ENCODE data around the gene SPRED2.
A peak's percentile ranks its signal among the peaks of the same experiment; 100 is the strongest.
"Not testable (repeated sequence)": the region's sequence is repeated elsewhere in the genome, so short reads cannot be mapped to it uniquely, and the experiment has no call there.

The SPRED2 gene

GRCh38 chr2:65361623-65362022, 70.8 kb downstream of the SPRED2 start:
- DNase-seq, result no peak

- DNase-seq, result no peak
Observed at GRCh38 chr2:65360441-65360840, 72.0 kb downstream of the SPRED2 start.

GRCh38 chr2:65358678-65359400, 73.6 kb downstream of the SPRED2 start:
- no peak for DNase-seq

- no peak for DNase-seq
Observed at GRCh38 chr2:65357959-65358294, 74.5 kb downstream of the SPRED2 start.

GRCh38 chr2:65357095-65357958, 75.1 kb downstream of the SPRED2 start:
- no peak for DNase-seq

- DNase-seq, result no peak
Observed at GRCh38 chr2:65355186-65355831, 77.1 kb downstream of the SPRED2 start.

GRCh38 chr2:65354773-65355172, 77.6 kb downstream of the SPRED2 start:
- no peak for DNase-seq

- DNase-seq, result peak; percentile 65
Observed at GRCh38 chr2:65353927-65354326, 78.5 kb downstream of the SPRED2 start.

GRCh38 chr2:65353046-65353445, 79.4 kb downstream of the SPRED2 start:
- DNase-seq, result peak; percentile 49

GRCh38 chr2:65351948-65352595, 80.3 kb downstream of the SPRED2 start:
- peak; percentile 14 for DNase-seq

- peak; percentile 97 for DNase-seq
Observed at GRCh38 chr2:65351234-65351947, 81.0 kb downstream of the SPRED2 start.

- DNase-seq, result peak; percentile 53
Observed at GRCh38 chr2:65350651-65351056, 81.7 kb downstream of the SPRED2 start.

- DNase-seq, result peak; percentile 99
Observed at GRCh38 chr2:65349863-65350262, 82.5 kb downstream of the SPRED2 start.

- no peak for DNase-seq
Observed at GRCh38 chr2:65347913-65348312, 84.5 kb downstream of the SPRED2 start.

GRCh38 chr2:65345631-65346030, 86.8 kb downstream of the SPRED2 start:
- no peak for DNase-seq

GRCh38 chr2:65344689-65345088, 87.7 kb downstream of the SPRED2 start:
- no peak for DNase-seq

GRCh38 chr2:65344182-65344581, 88.2 kb downstream of the SPRED2 start:
- DNase-seq, result no peak

GRCh38 chr2:65343386-65343785, 89.0 kb downstream of the SPRED2 start:
- DNase-seq, result no peak

GRCh38 chr2:65340898-65341681, 91.3 kb downstream of the SPRED2 start:
- DNase-seq, result no peak

GRCh38 chr2:65339648-65340047, 92.8 kb downstream of the SPRED2 start:
- DNase-seq, result no peak

- not testable (repeated sequence) for DNase-seq
Observed at GRCh38 chr2:65338830-65339495, 93.4 kb downstream of the SPRED2 start.
